Amniotic epithelial cell (primary cell): Measurements from ENCODE around the gene ADAM10.
A peak's percentile ranks its signal among the peaks of the same experiment; 100 is the strongest.

ENCODE experiments used
- DNase-seq: peaks from one replicate; pipeline ENCODE4 v3.0.0-alpha.2; 2010; ENCODE audit warnings: low read depth

The ADAM10 gene

DNA sequence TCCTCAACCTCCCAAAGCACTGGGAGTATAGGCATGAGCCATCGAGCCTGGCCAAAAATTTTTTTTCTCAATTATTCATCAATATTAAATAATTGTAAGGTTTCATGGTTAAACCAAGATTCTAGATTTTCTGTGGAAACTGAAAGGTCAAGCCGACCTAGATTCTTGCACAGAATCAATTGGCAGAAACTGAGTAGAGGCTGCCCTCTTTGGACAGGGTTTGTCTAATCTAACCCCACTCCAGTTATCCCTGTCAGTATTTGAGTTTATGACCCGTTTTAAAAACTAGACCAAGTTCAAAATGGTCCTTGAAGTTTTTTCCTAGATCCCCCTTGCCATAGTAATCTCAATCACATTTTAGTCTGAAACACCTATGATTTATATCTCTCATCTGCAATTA, 8.6 kb upstream of the ADAM10 start:
- peak; percentile 56 for DNase-seq

DNA sequence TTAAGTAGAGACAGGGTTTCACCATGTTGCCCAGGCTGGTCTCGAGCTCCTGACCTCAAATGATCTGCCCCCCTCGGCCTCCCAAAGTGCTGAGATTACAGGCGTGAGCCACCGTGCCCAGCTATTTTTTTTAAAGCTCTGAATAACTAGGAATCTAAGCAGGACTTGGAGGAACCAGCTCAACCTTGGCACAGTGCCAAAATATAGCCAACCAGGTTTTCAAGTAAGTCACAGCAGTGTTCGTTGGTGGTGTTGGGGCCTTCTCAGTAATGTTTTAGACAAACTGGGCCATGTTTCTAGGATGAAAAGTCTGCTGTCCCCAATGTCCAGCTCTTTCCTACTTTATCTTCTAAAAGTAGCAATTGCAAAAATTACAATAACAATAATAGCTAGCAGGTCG, 6.4 kb upstream of the ADAM10 start:
- DNase-seq = no peak

DNA sequence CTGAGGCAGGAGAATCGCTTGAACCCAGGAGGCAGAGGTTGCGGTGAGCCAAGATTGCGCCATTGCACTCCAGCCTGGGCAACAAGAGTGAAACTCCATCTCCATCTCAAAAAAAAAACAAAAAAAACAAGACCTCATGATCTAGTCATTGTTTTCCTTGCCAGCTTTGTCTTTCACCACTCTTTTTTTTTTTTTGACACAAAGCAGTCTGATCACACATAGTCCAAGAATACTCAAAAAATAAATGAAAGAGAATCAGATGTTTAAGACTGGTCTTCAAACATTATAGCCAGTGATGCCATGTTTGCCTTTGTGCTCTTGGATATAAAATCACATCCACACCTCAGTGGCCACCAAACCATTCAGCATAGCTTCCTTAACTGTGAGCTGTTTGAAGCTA, 5.8 kb upstream of the ADAM10 start:
- DNase-seq = no peak

DNA sequence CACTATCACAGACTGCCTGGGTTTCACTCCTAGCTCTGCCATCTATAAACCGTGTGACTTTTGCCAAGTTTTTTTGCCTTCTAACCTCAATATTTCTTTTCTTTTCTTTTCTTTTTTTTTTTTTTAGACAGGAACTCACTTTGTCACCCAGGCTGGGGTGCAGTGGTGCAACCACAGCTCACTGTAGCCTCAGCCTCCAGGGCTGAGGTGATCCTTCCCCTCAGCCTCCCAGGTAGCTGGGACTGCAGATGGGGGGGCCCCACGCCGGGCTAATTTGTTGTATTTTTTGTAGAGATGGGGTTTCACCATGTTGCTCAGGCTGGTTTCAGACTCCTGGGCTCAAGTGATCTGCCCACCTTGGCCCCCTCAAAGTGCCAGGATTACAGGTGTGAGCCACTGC, 3.2 kb upstream of the ADAM10 start:
- DNase-seq = no peak

DNA sequence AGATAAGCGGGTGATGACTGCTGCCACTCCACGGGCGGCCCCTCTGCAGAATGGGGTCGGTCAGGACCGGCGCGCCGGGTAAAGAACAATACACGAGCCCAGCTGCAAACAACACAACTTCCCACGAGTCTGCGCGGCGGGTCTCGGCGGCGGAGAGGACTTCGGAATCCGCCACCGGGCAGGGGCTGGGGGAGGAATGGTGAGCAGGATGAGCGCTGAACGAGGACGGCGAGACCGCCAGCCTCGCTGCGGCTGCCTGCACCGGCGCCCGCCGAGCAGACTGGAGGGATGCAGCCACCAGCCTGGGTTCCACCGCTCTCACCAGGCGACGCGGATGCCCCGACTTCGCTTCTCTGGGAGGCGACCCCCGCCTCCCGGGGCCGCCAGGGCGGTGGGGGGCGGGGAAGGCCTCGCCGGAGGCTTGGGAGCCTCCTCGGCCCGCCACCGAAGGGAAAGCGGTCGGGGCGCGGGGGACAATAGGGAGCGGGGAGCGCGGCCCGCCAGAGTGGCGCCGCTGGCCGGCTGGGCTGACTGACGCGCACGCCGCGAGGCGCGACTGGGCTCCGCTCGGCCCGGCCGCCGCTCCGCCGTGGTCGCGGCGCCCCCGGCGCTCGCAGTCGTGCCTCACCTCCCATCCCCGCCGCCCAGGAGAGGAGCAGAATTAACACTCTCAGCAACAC, 515 bp downstream of the ADAM10 start:
- peak; percentile 35 for DNase-seq

DNA sequence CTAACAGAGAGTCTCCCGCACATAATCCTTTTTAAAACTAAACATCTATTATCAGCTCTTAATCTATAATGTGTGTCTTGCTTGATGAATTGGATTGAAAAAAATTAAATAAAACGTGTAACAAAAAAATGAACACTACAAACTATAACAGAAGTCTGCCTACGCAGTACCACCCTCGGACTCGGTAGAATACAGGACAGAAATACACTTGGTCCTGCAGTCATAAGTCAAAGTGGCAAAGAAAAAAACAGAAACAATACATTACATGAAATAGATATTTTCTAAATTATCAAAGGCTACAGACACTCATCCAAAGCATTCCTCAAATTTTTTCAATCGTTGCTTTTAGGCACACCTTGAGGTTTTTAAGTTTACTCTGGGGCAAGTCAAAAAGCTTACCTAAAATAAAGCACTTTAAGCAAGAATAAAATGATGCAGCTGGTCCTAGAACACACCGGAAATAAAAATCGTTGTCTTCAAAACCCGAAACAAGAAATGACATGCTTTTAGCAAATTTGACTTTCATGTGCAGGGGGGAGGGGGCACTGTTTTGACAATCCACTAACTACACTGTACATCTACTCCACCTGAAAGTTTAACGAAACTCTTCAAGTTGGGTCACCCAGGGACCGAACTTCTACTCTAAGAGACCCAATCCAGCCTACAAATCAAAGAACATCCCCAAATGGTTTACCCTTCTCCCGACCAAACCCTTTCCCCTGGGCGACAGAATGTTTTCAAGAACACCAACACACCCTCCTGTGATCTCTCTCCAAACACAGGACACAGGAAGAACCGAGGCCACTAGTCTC, 1.3 kb downstream of the ADAM10 start:
- no peak for DNase-seq

DNA sequence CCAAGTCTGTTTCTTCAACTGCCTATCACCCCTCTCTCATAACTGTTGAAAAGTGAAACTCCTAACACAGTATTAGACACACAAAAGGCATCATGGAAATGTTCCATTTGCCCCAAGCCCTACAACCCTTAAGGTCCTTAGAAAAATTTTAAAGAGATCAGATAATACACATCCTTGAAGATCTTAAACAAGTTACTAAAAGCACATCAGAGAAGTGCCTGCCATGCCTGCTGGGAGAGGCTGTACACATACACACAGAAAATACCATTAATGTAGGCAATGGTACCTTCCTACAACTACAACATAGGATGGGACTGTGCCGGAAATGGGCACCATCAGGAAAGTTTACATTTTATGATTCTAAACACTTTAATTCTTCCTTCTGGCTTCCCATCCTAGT, 3.3 kb downstream of the ADAM10 start:
- DNase-seq = no peak

DNA sequence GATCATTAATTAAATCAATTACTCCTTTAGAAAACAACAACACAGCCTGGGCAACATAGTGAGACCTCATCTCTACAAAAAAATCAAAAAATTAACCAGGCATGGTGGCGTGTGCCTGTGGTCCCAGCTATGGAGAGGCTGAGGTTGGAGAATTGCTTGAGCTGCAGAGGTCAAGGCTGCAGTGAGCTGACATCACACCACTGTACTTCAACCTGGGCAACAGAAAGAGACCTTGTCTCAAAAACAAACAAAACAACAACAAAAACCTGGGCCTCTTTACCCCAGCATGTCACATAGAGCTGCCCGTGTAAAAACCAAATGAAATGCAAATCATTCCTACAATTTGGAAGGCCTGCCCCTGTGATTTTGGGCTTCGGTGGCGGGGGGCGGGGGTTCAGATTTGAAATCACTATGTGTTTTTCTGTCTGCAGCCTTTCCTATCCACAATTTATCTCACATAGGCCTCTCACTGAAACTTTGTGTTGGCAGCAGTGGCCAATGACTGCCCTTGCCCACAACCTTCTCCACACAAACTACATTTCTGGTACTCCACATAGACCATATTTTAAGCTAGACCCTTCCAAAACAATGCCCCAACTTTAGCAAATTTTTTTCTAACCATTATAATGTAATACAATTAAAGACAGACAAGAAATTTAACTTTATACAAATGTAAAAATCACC, 6.5 kb downstream of the ADAM10 start:
- DNase-seq = no peak

DNA sequence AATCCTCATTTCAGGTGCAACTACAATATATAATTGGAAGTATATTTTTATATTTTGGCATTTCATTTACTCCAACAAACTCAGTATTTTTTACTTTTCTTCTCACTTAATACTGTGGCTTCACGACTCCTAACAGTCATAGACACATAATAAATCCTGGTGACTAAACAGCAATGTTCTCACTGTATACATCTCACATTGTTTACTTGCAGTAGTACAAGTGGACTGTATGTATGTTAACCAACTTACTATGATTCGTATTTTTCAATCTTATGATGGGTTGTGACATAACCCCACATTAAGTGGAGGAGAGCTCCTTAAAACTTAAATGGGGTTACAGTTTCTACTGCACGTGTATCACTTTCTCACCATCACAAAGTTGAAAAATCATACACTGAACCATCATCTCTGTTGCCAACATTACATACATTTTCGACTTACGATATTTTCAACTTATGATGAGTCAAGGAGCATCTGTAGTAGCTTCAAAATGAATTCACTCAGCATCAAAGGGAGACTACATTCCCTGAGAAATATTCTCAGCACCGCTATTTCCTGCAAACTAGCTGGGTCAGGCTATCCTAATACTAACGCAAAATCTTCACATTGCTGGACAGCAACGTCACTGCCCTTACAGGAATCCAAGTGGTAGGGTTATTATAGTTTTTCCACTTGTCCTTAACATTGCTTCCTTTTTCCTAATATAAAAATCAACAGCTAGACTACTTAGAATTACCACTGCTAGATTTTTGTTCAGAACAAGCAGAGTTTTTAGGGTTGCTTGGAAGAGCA, 7.3 kb downstream of the ADAM10 start:
- DNase-seq = peak; percentile 88

DNA sequence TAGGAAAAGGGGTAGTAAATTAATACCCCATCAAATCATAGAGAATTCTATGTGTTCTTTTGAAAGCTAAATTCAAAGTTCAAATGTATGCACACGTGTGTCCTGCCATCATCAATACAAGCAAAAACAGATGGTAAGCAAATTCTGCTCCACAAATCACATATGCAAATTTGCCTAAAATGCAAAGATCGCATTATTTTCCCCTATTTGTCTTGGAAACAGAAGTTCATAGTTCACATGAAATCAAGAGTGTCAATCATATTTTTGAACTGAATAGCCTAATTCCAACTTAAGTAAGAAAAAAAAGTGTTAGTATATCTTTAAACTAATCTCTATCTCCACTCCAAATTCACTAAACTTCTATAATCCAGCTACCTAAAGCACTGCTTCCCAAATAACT, 8.5 kb downstream of the ADAM10 start:
- no peak for DNase-seq

DNA sequence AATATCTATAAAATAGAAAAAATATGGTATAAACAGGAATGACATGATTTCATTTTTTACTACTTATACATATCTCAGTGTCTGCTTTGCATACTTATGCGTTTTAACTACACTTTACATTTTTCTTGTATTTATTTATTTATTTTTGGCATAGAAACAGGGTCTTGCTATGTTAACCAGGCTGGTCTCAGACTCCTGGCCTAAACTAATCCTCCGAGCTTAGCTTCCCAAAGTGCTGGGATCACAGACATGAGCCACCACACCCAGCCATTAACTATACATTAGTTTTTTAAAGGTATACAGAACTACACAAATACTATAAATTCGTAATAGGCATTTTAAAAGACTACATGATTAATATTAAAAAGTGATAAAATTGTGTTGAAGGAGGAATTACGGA, 9.1 kb downstream of the ADAM10 start:
- no peak for DNase-seq

DNA sequence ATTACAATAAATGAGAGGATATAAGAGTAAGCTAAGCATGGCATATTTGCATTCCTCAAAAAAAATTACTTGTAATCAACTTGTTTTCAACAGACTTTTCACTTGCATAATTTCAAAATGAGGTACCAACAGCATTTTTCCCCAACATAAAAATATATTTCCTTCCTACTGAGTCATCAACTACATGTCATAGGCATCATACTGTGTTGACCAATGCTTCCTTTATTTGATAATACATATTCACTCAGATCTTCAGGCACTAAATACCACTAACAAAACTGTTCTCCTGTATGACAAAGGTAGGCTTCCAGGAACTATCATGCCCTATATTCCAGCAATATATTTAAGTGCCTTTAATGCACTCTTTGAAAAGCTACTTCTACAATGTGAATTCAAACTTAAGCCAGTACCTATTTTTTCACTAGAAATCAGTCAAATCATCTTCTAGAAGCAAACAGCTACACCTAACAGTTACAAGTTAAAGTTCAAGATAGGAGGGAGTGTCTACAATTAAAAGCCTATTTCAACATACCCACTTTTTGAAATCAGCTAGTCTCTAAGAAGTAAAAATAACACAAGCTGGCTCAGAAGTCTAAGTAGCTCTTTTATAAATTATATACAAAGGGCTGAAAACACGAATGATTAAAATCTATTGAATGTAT, 11.3 kb downstream of the ADAM10 start:
- peak; percentile 79 for DNase-seq

DNA sequence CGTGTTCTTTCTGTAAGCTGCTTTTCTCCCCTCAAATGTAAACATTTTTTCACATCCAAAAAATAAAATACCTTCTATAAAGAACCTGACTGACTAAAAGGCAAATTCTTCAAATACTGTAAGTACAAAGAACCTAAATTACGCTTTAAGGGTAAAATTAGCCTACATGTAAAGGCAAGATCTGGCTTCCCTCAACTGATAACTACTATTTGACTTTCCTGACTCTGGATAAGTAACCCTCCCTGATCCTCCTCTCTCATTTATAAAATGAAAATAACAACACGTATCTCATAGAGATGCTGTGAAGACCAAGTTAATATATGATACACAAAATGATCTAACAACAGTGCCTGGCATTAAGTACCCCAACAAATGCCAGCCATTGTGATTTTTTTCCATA, 12.2 kb downstream of the ADAM10 start:
- no peak for DNase-seq

DNA sequence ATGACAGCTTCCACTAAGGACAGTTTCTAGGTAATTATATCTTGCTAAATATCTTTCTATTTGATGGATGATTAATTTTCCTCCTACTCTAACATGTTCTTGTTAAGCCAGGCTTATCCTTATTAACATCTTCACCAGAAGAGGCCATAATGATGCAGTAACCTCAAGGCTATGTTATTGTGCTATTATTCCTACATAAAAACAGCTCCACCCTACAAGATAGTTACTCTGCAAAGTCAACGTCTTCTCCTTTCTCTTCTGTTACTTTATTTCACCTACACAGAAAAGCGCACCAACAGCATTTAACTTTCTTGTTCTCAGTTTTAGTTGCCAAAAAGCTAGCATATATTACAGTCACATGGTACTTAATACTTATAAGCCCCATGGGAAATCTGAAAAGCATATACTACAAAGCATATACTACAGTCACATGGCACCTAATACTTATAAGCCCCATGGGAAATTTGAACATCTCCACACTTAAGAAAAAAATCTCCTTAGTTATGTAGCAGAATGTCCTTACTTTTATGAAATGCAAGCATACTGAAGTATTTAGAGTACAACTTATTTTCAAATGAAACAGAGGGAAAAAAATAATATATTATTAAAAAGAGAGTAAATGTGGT, 13.4 kb downstream of the ADAM10 start:
- no peak for DNase-seq

DNA sequence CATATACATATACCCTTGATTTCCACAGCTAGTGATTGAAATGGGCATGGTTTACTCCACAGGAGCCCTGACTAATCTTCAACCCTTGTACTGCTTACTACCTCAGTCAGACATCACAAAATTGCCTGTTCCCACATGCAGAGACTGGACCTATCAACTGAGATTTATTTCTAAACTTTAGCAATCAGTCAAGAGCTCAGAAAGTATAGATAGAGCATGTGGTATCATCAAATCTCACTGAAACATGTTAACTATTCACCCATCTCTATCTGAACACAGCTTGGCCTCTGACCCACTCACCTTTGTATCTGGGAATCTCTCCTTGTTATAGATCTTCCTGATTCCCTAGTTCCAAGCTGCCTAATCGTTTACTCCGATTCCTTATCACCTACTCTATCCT, 14.6 kb downstream of the ADAM10 start:
- DNase-seq = peak; percentile 50

DNA sequence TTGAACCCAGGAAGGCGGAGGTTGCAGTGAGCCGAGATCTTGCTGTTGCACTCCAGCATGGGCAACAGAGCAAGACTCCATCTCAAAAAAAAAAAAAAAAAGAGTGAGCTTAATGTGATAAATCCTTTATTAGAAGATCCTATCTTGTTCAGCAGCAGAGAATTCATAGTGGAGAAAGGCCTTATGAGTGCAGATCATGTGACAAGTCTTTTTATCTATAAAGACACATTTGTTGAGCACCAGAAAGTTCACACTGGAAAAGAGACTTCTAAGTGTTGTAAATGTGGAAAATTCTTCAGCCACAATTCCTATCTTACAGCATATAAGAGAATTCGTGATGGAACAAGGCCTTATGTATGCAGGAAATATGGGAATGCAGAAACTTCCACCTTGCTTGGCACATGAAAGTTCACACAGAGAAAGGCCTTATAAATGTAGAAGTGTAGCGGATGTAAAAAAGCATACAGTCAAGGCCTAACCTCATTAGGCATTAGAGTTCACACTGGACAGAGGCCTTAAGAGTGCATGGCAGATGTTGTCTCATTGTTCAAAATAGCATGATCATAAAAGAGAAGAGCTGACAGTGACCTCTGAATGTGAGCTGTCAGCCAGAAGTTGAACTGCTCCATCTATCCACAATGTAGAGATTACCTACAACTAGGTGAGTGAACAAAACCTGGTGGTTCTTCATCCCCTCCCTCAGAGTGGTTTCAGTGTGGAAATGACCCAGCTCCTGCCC, 16.7 kb downstream of the ADAM10 start:
- DNase-seq = no peak

DNA sequence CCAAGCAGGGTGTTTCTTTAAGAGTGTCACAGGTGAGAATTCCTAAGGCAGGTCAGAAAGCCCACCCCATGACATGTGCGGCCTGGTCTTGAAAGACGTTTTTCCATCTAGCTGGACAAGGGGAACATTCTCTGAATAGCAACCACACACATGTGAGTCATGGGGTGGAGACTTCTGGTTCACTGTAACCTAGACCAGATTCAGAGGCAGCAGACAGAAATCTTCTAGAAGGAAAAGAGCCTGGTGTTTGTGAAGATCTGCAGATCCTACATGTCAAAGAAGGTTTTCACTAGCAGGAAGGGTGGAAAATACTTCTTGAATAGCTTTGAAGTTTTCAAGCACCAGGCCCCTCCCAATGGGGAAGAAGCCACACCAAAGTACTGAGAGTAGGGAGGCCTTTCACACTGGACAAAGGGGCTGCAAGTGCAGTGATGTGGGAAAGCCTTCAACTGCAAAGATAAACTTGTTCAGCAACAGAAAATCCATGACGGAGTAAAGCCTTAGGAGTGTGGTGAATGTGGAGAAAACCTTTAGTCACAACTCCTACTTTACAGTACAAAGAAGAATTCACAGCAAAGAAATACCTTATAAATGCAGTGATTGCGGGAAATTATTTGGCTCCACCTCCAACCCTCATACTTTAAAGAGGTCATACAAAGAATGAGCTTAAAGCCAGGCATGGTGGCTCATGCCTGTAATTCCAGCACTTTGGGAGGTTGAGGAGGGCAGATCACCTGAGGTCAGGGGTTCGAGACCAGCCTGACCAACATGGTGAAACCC, 17.6 kb downstream of the ADAM10 start:
- peak; percentile 89 for DNase-seq

DNA sequence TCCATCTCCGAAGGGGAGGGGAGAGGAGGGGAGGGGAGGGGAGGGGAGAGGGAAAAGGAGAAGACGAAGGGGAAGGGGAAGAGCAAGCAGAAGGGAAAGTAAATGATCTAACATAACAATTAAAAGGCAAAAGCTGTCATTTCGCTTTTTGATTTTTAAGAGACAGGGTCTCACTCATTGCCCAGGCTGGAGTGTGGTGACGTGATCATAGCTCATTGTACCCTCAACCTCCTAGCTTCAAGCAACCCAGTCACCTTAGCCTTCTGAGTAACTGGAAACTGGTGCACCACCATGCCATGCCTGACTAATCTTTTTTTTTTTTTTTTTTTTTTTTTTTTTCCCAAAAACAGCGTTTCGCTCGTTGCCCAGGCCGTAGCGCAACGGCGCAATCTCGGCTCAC, 22.6 kb downstream of the ADAM10 start:
- no peak for DNase-seq

DNA sequence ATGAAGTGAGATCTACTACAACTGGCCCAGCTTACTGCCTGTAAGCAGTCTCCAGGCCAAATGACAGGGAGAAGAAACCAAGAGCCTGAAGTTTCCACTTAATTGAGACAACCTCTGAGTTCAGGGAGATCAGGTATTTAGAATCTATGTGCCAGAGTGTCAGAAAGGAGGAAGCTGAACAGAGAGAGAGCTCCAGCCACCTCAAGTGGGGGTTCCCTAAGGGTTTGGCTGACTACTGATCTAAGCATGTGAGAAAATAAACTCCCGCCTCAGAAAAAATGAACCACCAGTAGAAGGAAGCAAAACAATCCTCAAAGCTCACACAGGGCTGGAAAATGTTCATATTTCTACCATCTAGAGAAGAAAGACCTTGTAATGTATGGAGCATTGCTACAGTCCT, 25.0 kb downstream of the ADAM10 start:
- DNase-seq = peak; percentile 45

DNA sequence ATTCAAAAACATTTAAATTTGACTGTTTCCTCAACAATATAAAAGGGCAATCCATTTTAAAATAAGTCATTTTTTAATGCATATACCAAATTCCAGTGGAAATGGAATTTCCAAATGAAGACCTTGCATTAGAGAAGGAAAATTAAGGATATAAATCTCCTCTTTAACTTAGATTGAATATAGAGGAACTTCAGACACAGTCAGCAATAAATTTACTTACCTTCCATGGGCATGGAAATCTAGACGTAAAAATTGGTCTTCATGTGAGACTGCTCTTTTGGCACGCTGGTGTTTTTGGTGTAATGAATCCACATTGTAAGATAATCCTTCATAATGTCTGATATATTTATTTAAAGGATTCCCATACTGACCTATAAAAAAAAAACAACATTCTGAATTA, 32.1 kb downstream of the ADAM10 start:
- no peak for DNase-seq
